GM12892 (cell line): Measurements from ENCODE around the gene TRIM9.

ENCODE experiments used
- POLR2A ChIP-seq: IDR thresholded peaks from 2 replicates; pipeline ENCODE4 v1.6.1; 2011; ENCODE audit warnings: low read depth, low read length, control low read depth
- POLR2AphosphoS5 ChIP-seq: IDR thresholded peaks from 2 replicates; pipeline ENCODE4 v1.6.1; 2011; ENCODE audit warnings: low read depth, low read length, control low read depth
- TAF1 ChIP-seq: IDR thresholded peaks from 2 replicates; pipeline ENCODE4 v1.6.1; 2011; ENCODE audit warnings: low read depth, mild to moderate bottlenecking, control low read depth, low read length, borderline replicate concordance

GRCh38 chr14:50943943-50944646 is 150.8 kb downstream of the TRIM9 start, which contains the start of gene PYGL:
- no peak for TF ChIP-seq POLR2AphosphoS5
- peak; percentile 44; the same call in 1 of the 2 replicates for TF ChIP-seq POLR2A
- TF ChIP-seq TAF1 = no peak
